GM12891 (cell line): ENCODE data around the gene C2CD4C.
"Not testable (repeated sequence)": the region's sequence is repeated elsewhere in the genome, so short reads cannot be mapped to it uniquely, and the experiment has no call there.

Experiments used
- PAX5 ChIP-seq: IDR thresholded peaks from 2 replicates; pipeline ENCODE4 v1.6.1; 2011; ENCODE audit warnings: low read length, moderate library complexity, mild to moderate bottlenecking; ENCODE audit not compliant: insufficient read depth, severe bottlenecking
- POLR2A ChIP-seq: IDR thresholded peaks from 2 replicates; pipeline ENCODE4 v1.6.1; 2011; ENCODE audit warnings: low read depth, low read length, control low read depth
- POLR2AphosphoS5 ChIP-seq: IDR thresholded peaks from 2 replicates; pipeline ENCODE4 v1.6.1; 2011; ENCODE audit warnings: low read depth, low read length, control low read depth
- POU2F2 ChIP-seq: IDR thresholded peaks from 2 replicates; pipeline ENCODE4 v1.6.1; 2011; ENCODE audit warnings: low read depth, mild to moderate bottlenecking, control low read depth, low read length, moderate library complexity
- SPI1 ChIP-seq: IDR thresholded peaks from 2 replicates; pipeline ENCODE4 v1.6.1; 2011; ENCODE audit warnings: low read depth, low read length, control low read depth
- TAF1 ChIP-seq: IDR thresholded peaks from 2 replicates; pipeline ENCODE4 v1.6.1; 2011; ENCODE audit warnings: low read depth, low read length, control low read depth

DNA sequence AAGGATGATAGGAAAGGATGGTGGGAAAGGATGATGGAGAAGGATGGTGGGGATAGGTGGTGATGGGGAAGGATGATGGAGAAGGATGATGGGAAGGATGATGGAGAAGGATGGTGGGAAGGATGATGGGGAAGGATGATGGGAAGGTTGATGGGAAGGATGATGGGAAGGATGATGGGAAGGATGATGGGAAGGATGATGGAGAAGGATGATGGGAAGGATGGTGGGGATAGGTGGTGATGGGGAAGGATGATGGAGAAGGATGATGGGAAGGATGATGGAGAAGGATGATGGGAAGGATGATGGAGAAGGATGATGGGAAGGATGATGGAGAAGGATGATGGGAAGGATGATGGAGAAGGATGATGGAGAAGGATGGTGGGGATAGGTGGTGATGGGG is 15.4 kb downstream of the C2CD4C start:
- TF ChIP-seq POU2F2, POLR2A, PAX5, SPI1, POLR2AphosphoS5, TAF1: not testable (repeated sequence)
